ENCODE data around the gene INSM1. TPM values are rescaled to one million over a fixed set of nuclear protein-coding genes. Genes with fewer than 3 reads are reported as not detected.

INSM1 gene
- total RNA-seq, 2 donors from 2014 or later: 0.35 to 0.73 TPM

GRCh38 chr20:20363799-20364592 lies 3.9 kb upstream of the INSM1 start:
- peak overlapping the region; percentile 44 for H3K4me3 Mint-ChIP-seq
- 1% methylated on average over 30 to 70 of the region's 70 CpGs for WGBS, 2 experiments (ENCODE audit: insufficient coverage in 1 of 2, insufficient read length in 1 of 2)
- TF ChIP-seq CTCF (conservative IDR thresholded peaks at IDR 0.05): no peak
- peaks cover 10% of the 10 kb centered on the region for H3K4me1 Mint-ChIP-seq
- H3K36me3 Mint-ChIP-seq (ENCODE audit: low read depth): no peaks in the 10 kb centered on the region
- peak overlapping the region; percentile 88 for H3K27ac ChIP-seq (ENCODE audit: low read depth, low read length)
- H3K9me3 ChIP-seq (ENCODE audit: control insufficient read depth, low read length): no peaks in the 10 kb centered on the region
- peaks cover 94% of the 10 kb centered on the region for H3K27me3 ChIP-seq (ENCODE audit: control insufficient read depth, insufficient read depth, low read length, poor library complexity, severe bottlenecking)
- peak; percentile 92 for DNase-seq
- no peak overlapping the region for H3K27ac Mint-ChIP-seq
- H3K9ac ChIP-seq (ENCODE audit: extremely low read depth, low read length, poor library complexity, severe bottlenecking): no peak overlapping the region
- H3K4me3 ChIP-seq (ENCODE audit: low read length): peak overlapping the region; percentile 40
- H3K4me1 ChIP-seq (ENCODE audit: control insufficient read depth, insufficient read depth, low read length): no peaks in the 10 kb centered on the region
- H3K36me3 ChIP-seq (ENCODE audit: control insufficient read depth, insufficient read depth, low read length): no peaks in the 10 kb centered on the region
- no peaks in the 10 kb centered on the region for H3K9me3 Mint-ChIP-seq
- H3K27me3 Mint-ChIP-seq (ENCODE audit: insufficient read depth): peaks cover 87% of the 10 kb centered on the region

- Histone ChIP-seq H3K27me3 (ENCODE audit: control insufficient read depth, insufficient read depth, low read length, poor library complexity, severe bottlenecking) (peaks cover 94% of the 10 kb centered on the region), H3K4me3 (ENCODE audit: low read length) (no peak overlapping the region), H3K36me3 (ENCODE audit: control insufficient read depth, insufficient read depth, low read length) (no peaks in the 10 kb centered on the region), H3K27ac (ENCODE audit: low read depth, low read length) (peak overlapping the region; percentile 88), H3K9me3 (ENCODE audit: control insufficient read depth, low read length) (no peaks in the 10 kb centered on the region), H3K4me1 (ENCODE audit: control insufficient read depth, insufficient read depth, low read length) (no peaks in the 10 kb centered on the region), H3K9ac (ENCODE audit: extremely low read depth, low read length, poor library complexity, severe bottlenecking) (no peak overlapping the region)
- 1 to 3% methylated on average over 38 to 70 of the region's 70 CpGs for WGBS, 2 experiments (ENCODE audit: insufficient coverage in 1 of 2, insufficient read length in 1 of 2)
- H3K4me3 Mint-ChIP-seq: peak overlapping the region; percentile 28
- H3K4me1 Mint-ChIP-seq: peaks cover 11% of the 10 kb centered on the region
- no peak for TF ChIP-seq CTCF (conservative IDR thresholded peaks at IDR 0.05)
- no peaks in the 10 kb centered on the region for H3K36me3 Mint-ChIP-seq (ENCODE audit: low read depth)
- peak; percentile 52 for DNase-seq
- no peaks in the 10 kb centered on the region for H3K9me3 Mint-ChIP-seq
- H3K27me3 Mint-ChIP-seq (ENCODE audit: insufficient read depth): peaks cover 88% of the 10 kb centered on the region
- H3K27ac Mint-ChIP-seq: no peak overlapping the region
Measured at GRCh38 chr20:20364593-20365479, 3.1 kb upstream of the INSM1 start.

- H3K27me3 Mint-ChIP-seq (ENCODE audit: insufficient read depth): peaks cover 88% of the 10 kb centered on the region
- H3K27ac ChIP-seq (ENCODE audit: low read depth, low read length): no peak overlapping the region
- peaks cover 94% of the 10 kb centered on the region for H3K27me3 ChIP-seq (ENCODE audit: control insufficient read depth, insufficient read depth, low read length, poor library complexity, severe bottlenecking)
- peaks cover 15% of the 10 kb centered on the region for H3K4me1 Mint-ChIP-seq
- no peaks in the 10 kb centered on the region for H3K9me3 Mint-ChIP-seq
- no peak for DNase-seq
- no peaks in the 10 kb centered on the region for H3K36me3 ChIP-seq (ENCODE audit: control insufficient read depth, insufficient read depth, low read length)
- H3K36me3 Mint-ChIP-seq (ENCODE audit: low read depth): no peaks in the 10 kb centered on the region
- no peak for TF ChIP-seq CTCF (conservative IDR thresholded peaks at IDR 0.05)
- H3K4me3 ChIP-seq (ENCODE audit: low read length): no peak overlapping the region
- H3K9me3 ChIP-seq (ENCODE audit: control insufficient read depth, low read length): no peaks in the 10 kb centered on the region
- no peak overlapping the region for H3K9ac ChIP-seq (ENCODE audit: extremely low read depth, low read length, poor library complexity, severe bottlenecking)
- no peaks in the 10 kb centered on the region for H3K4me1 ChIP-seq (ENCODE audit: control insufficient read depth, insufficient read depth, low read length)
- H3K27ac Mint-ChIP-seq: no peak overlapping the region
- 2 to 4% methylated on average over 11 to 18 of the region's 18 CpGs for WGBS, 2 experiments (ENCODE audit: insufficient coverage in 1 of 2, insufficient read length in 1 of 2)
- H3K4me3 Mint-ChIP-seq: peak overlapping the region; percentile 28
Measured at GRCh38 chr20:20365480-20366161, 2.3 kb upstream of the INSM1 start.
